ENCODE data around the gene C20orf96.
"Not testable (repeated sequence)": the region's sequence is repeated elsewhere in the genome, so short reads cannot be mapped to it uniquely, and the experiment has no call there.

Gene C20orf96

DNA sequence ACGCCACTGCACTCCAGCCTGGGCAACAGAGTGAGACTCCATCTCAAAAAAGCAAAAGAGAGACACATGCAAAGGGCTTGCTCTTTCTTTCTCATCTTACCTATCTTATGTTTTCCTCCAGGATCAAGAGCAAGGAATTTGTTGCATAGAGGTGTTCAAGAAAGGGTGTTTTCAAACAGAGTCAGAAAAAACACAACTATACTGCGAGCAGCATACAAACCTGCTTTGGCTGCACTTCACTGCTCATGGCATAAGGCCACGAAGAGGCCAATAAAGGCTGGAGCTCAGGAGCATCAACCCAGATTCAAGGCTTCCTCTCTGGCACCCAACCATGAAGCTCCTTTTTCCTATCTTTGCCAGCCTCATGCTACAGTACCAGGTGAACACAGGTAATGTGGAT, 63.6 kb downstream of the C20orf96 start, which contains the start of gene DEFB129:
DEFB129 (plus strand) TSS at position 301 of the 400 bp plus-strand sequence; CDS start at position 332, 31 bp downstream.
- no peak for DNase-seq

DNA sequence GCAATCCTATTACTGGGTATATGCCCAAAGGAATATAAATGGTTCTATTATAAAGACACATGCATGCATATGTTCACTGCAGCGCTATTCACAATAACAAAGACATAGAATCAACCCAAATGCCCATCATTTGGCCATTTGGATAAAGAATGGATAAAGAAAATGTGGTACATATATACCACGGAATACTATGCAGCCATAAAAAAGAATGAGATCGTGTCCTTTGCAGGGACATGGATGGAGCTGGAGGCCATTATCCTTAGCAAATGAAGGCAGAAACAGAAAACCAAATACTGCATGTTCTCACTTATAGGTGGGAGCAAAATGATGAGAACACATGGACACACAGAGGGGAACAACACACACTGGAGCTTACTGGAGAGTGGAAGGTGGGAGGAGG, 64.7 kb downstream of the C20orf96 start:
- not testable (repeated sequence) for DNase-seq

DNA sequence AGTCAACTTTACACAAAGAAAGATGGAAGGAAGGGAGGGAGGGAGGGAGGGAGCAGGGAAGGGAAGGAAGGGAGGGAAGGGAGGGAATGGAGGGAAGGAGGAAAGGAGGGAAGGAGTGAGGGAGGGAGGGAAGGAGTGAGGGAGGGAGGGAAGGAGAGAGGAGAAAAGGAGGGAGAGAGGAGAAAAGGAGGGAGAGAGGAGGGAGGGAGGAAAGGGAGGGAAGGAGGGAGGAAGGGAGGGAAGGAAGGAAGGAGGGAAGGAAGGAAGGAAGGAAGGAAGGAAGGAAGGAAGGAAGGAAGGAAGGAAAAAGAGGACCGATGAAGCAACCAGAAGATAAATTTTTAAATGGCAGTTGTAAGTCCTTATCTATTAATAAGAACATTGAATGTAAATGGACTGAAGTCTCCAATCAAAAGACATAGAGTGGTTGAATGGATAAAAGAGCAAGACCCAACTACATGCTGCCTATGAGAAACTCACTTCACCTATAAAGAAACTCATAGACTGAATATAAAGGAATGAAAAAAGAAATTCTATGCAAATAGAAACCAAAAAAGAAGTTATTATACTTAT, 69.2 kb downstream of the C20orf96 start:
- DNase-seq: no peak
